ENCODE data around the gene GZMB. TPM values are rescaled to one million over a fixed set of nuclear protein-coding genes. Genes with fewer than 3 reads are reported as not detected.

Gene GZMB
- total and polyA plus RNA-seq, 2 of the 8 experiments (the other 6 are each of a cell fraction or from before 2014, with no cell fraction given) = not detected

- H3K23ac ChIP-seq (ENCODE audit: insufficient read length) = no peak overlapping the region
- 10% methylated on average over 11 of the region's 11 CpGs; no CpG with 5 or more reads in 1 of the 2 experiments for WGBS, 2 experiments (ENCODE audit: extremely low coverage in 1 of 2, insufficient coverage in 1 of 2, insufficient read length in 1 of 2, insufficient replicate concordance in 2 of 2, low coverage in 1 of 2, low lambda C conversion rate in 2 of 2, missing lambda C conversion rate in 1 of 2)
- H2BK12ac ChIP-seq (ENCODE audit: low read depth, low read length) = no peak overlapping the region
- no peak overlapping the region for H3K27ac ChIP-seq (ENCODE audit: low read depth, low read length)
- H2BK5ac ChIP-seq (ENCODE audit: low read depth, low read length) = no peak overlapping the region
- ChIA-PET POLR2A (ENCODE audit: partially characterized antibody) (no interaction called here), CTCF (ENCODE audit: partially characterized antibody) (interaction anchor here (0.9 to 2.5 kb wide), 11 partner anchors 10 to 722 kb away, joined by 3 to 12 read pairs (median 4); no protein-coding TSS in a partner anchor)
- peak overlapping the region in 1 of 4 experiments; percentile 41; a peak in 1 of 8 replicates for H3K4me3 ChIP-seq (ENCODE audit: extremely low read depth in 1 of 4, insufficient read depth in 2 of 4, low read depth in 3 of 4, low read length in 4 of 4)
- H3K18ac ChIP-seq (ENCODE audit: extremely low read depth, low read length) = no peak overlapping the region
- FAIRE-seq (peak; percentile 93), DNase-seq (ENCODE audit: low read depth in 1 of 2, low spot score in 2 of 2) (peak; percentile 51 to 69)
- H3K23me2 ChIP-seq (ENCODE audit: low read depth, low read length) = no peaks in the 10 kb centered on the region; the same call in 1 of the 2 replicates
- H4K20me1 ChIP-seq (replicated peaks in 1 of 2; ENCODE audit: control insufficient read depth in 1 of 2, insufficient read depth in 2 of 2, low read length in 2 of 2) = no peaks in the 10 kb centered on the region
- H2BK15ac ChIP-seq (ENCODE audit: low read length) = no peak overlapping the region
- H3K4ac ChIP-seq (replicated peaks; ENCODE audit: insufficient read length, low read depth, low read length) = no peak overlapping the region
- no peak overlapping the region for H2AFZ ChIP-seq (ENCODE audit: low read length)
- H2BK20ac ChIP-seq (ENCODE audit: low read length) = no peak overlapping the region
- H3K4me1 ChIP-seq (replicated peaks in 1 of 4; ENCODE audit: control insufficient read depth in 3 of 4, insufficient read depth in 4 of 4, low read length in 3 of 4) = peaks cover 0 to 1% (median 0%) of the 10 kb centered on the region in 4 experiments; a peak in 1 of 7 replicates
- H4K5ac ChIP-seq (ENCODE audit: insufficient read length, low read depth, low read length) = no peak overlapping the region
- no peak overlapping the region for H3K56ac ChIP-seq (replicated peaks; ENCODE audit: insufficient read length, low read depth, low read length)
- H3K4me2 ChIP-seq (ENCODE audit: insufficient read depth in 1 of 2, low read depth in 2 of 2, low read length in 2 of 2) = peak overlapping the region in 1 of 2 experiments; percentile 43; a peak in 1 of 4 replicates
- H3K9me3 ChIP-seq (ENCODE audit: insufficient read depth in 2 of 2, low read depth in 1 of 2, low read length in 1 of 2) = no peaks in the 10 kb centered on the region
- no peak overlapping the region for H4K91ac ChIP-seq (replicated peaks; ENCODE audit: insufficient read length, low read length)
- H3K27me3 ChIP-seq (replicated peaks in 1 of 4; ENCODE audit: control insufficient read depth in 3 of 4, extremely low read depth in 1 of 4, insufficient read depth in 3 of 4, low read length in 3 of 4) = no peaks in the 10 kb centered on the region
- no peak overlapping the region for H3K14ac ChIP-seq (ENCODE audit: insufficient read length)
- no peaks in the 10 kb centered on the region for H3K79me1 ChIP-seq (ENCODE audit: low read depth, low read length)
- H4K8ac ChIP-seq (ENCODE audit: extremely low read depth, insufficient read depth, low read length) = no peak overlapping the region
- H3K79me2 ChIP-seq (ENCODE audit: control insufficient read depth in 1 of 2, insufficient read depth in 2 of 2, low read length in 2 of 2) = no peaks in the 10 kb centered on the region
- no peak overlapping the region for H2AK5ac ChIP-seq (ENCODE audit: low read depth, low read length)
- H3K9ac ChIP-seq (replicated peaks in 1 of 4; ENCODE audit: extremely low read depth in 1 of 4, low read depth in 3 of 4, low read length in 3 of 4) = no peak overlapping the region
- H2BK120ac ChIP-seq (replicated peaks; ENCODE audit: low read depth, low read length) = no peak overlapping the region
- H3K36me3 ChIP-seq (ENCODE audit: control insufficient read depth in 2 of 4, insufficient read depth in 4 of 4, low read length in 3 of 4) = no peaks in the 10 kb centered on the region
Observed at GRCh38 chr14:24678801-24679247, 44.8 kb upstream of the GZMB start.

Measured in H1 (cell line).